AG09309 (cell line): ENCODE results near the gene CHTF8.

ENCODE experiments used
- DNase-seq: peaks from one replicate; pipeline ENCODE4 v3.0.0-alpha.2; 2010; ENCODE audit warnings: low read depth
- H3K4me3 ChIP-seq: 2 replicates; pipeline ENCODE4 v1.5.1; 2011; ENCODE audit warnings: mild to moderate bottlenecking, low read depth, low read length, moderate library complexity; ENCODE audit not compliant: control insufficient read depth
- CTCF ChIP-seq: IDR thresholded peaks from 2 replicates; pipeline ENCODE4 v1.5.1; 2011; ENCODE audit warnings: mild to moderate bottlenecking, low read depth, low read length, inconsistent platforms; ENCODE audit not compliant: insufficient read depth, control insufficient read depth; ENCODE audit errors: missing control alignments

CHTF8 gene

GRCh38 chr16:69116256-69116875, 16.0 kb downstream of the CHTF8 start:
- TF ChIP-seq CTCF, result no peak
- DNase-seq, result no peak
- no peak overlapping the region for H3K4me3 ChIP-seq

- no peak overlapping the region for H3K4me3 ChIP-seq
- DNase-seq, result no peak
- no peak for TF ChIP-seq CTCF
Measured at GRCh38 chr16:69115837-69116236, 16.6 kb downstream of the CHTF8 start.

DNA sequence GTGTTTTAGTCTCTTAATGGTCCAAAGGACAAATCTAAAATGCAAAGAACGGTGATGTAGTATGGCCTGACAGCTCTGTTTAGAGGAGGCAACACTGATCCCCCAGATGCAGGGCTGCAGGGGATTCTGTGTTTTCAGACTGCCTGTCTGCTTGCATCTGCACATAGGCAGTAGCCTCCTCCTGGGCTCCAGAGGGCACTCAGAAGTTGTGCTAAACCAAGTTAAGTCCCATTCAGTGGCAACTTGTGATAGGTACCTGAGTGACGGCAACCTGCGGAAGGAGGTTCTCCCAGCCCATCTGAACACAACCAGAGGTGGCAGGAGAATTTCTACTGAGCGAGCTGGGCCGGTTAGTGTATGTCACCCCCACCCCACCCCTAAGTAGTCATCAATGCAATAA, 17.0 kb downstream of the CHTF8 start:
- H3K4me3 ChIP-seq, result no peak overlapping the region
- DNase-seq, result no peak
- no peak for TF ChIP-seq CTCF

DNA sequence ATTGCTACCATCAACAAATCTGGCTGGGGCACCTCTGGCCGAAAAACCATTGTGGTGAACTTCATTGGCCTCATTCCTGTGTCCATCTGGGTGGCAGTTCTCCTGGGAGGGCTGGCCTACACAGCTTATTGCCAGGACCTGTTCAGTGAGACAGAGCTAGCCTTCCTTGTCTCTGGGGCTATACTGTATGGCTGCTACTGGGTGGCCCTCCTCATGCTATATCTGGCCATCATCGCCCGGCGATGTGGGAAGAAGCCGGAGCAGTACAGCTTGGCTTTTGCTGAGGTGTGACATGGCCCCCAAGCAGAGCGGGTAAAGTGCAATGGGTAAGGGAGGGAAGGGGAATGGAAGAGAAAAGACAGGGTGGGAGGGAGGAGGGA, 17.4 kb downstream of the CHTF8 start:
- TF ChIP-seq CTCF, result no peak
- no peak overlapping the region for H3K4me3 ChIP-seq
- DNase-seq, result no peak

- TF ChIP-seq CTCF, result no peak
- no peak for DNase-seq
- H3K4me3 ChIP-seq, result no peak overlapping the region
Measured at GRCh38 chr16:69114346-69114975, 17.9 kb downstream of the CHTF8 start.

- TF ChIP-seq CTCF, result no peak
- no peak overlapping the region for H3K4me3 ChIP-seq
- no peak for DNase-seq
Measured at GRCh38 chr16:69113216-69113615, 19.2 kb downstream of the CHTF8 start.
